Measurements from ENCODE around the gene TRIM8.

TRIM8 gene

GRCh38 chr10:102701796-102702195, 57.5 kb downstream of the TRIM8 start:
- no peak for DNase-seq (ENCODE audit: low read depth)

GRCh38 chr10:102702742-102703141, 58.5 kb downstream of the TRIM8 start:
- DNase-seq (ENCODE audit: low read depth): no peak

- no peak for DNase-seq (ENCODE audit: low read depth)
Observed at GRCh38 chr10:102704915-102705314, 60.6 kb downstream of the TRIM8 start.

- DNase-seq (ENCODE audit: low read depth): no peak
Observed at GRCh38 chr10:102705531-102705930, 61.3 kb downstream of the TRIM8 start.
